ENCODE data around the gene SGMS1.
"Not testable (repeated sequence)": the region's sequence is repeated elsewhere in the genome, so short reads cannot be mapped to it uniquely, and the experiment has no call there.

The SGMS1 gene

DNA sequence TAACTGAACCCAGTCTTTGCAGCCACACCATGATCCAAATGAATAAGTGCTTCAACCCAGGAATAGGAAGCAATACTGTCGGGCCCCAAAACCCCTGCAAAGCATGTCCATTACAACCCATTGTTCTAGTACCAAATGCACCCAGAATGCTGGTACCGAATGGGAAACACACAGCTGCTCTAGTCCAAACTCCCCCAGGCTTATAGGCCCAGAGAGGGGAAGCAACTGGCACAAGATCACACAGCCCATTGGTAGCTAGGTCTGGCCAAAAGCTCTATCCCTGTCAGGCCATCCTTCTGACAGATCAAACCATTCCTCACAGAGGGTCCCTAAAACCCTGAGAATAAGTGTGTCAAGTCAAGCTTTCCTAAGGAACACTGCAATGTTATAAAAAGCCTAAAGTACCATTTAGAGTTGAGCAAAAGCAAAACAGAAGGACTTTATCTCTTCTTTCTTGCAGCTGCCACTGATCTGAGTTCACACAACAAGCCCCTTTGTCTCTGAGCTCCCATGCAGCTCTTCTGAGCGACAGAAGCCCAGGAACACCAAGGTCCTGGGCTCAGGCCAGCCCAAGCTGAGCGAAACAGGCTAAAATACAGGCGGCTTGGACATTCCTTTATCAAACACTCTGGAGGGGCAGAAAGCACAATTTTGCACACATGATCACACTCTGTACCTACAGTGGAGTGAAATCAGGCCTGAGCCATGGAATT, 116.7 kb downstream of the SGMS1 start:
- TF ChIP-seq, protein P1, sequence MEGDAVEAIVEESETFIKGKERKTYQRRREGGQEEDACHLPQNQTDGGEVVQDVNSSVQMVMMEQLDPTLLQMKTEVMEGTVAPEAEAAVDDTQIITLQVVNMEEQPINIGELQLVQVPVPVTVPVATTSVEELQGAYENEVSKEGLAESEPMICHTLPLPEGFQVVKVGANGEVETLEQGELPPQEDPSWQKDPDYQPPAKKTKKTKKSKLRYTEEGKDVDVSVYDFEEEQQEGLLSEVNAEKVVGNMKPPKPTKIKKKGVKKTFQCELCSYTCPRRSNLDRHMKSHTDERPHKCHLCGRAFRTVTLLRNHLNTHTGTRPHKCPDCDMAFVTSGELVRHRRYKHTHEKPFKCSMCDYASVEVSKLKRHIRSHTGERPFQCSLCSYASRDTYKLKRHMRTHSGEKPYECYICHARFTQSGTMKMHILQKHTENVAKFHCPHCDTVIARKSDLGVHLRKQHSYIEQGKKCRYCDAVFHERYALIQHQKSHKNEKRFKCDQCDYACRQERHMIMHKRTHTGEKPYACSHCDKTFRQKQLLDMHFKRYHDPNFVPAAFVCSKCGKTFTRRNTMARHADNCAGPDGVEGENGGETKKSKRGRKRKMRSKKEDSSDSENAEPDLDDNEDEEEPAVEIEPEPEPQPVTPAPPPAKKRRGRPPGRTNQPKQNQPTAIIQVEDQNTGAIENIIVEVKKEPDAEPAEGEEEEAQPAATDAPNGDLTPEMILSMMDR (conservative IDR thresholded peaks at IDR 0.05), result no peak
- H3K27ac ChIP-seq, result no peak overlapping the region

DNA sequence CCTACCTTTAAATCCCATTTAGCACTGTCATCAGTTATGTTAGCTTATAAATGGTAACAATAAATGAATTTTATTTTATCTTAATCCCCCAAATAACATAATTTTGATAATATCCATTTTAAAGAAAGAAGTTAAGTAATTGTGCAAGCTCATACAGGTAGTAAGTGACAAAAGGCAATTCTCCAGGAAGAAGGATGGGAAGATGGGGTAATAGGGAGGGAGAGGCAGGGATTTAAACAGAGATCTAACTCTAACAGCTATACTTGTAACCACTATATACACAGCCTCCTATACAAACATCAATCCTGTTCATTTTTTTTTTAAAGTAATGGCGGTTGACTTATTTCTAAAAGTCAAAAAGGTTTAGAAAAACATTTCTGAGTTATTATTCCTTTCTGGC, 119.4 kb downstream of the SGMS1 start:
- TF ChIP-seq, protein P1 (conservative IDR thresholded peaks at IDR 0.05), result no peak
- H3K27ac ChIP-seq, result no peak overlapping the region

DNA sequence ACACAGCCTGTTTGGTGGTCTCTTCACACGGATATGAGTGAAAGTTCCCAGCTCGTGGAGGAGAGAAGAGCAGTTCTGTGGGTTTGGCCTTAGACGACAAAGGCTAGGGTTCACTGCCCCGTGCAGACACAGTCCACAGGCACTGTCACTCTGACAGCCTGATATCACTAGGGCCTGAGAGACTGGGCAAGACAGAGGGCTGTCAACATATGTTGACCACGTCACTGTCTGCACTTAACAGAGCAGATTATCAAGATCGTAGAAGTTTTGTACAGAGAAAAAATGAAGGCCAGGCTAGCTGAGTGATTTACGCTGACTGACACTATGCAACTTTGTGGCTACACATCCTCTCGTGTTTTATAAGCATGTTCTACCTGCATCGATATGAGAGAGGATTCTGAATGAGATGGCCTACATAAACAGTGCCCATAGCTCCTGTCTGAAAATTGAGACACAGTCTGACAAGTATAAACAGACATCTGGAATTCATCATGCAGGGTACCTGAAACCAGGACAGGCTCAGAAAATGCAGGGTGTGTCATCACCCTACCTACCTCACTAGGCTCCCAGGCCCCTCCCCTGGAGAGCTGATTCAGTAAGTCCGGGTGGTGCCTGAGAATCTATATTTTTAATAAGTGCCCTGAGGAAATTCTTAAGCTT, 120.0 kb downstream of the SGMS1 start:
- TF ChIP-seq, protein P1 (conservative IDR thresholded peaks at IDR 0.05), result no peak
- no peak overlapping the region for H3K27ac ChIP-seq

DNA sequence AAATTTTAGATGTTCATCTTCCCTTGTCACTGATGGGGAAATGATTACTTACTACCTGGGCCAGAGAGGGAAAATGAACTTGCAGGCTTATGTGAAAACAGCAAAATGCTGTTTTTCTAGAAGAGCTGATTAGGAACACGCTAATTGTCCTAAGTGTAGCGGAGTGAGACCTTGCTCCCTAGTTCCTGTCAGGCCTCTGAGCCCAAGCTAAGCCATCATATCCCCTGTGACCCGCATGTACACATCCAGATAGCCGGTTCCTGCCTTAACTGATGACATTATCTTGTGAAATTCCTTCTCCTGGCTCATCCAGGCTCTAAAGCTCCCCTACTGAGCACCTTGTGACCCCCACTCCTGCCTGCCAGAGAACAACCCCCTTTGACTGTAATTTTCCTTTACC, 120.6 kb downstream of the SGMS1 start:
- not testable (repeated sequence) for H3K27ac ChIP-seq

DNA sequence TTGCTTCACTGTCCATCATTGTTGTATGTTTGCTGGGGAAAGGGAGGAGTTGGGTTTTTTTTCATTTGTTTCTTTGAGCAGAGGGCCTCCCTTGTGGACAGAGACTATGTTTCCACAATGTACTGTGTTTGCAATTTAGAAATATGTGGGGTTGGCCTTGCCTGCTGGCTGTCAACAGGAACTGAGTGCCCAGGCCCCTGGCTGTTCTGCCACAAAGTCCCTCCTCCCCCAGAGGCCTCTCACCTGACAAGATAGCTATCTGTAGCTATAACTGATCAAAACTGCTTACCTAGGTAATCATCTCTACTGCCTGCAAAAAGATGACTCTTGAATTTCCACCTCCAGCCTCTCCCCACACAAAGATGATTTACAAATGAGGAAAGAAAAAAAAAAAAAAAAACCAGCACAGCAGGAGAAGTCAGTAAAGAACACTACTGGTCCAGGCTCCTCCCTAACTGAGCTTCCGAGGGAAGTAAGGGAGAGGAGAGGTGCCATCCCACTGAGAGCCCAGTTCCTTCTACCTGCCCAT, 121.8 kb downstream of the SGMS1 start:
- TF ChIP-seq, protein P1 (conservative IDR thresholded peaks at IDR 0.05), result no peak
- H3K27ac ChIP-seq, result no peak overlapping the region

DNA sequence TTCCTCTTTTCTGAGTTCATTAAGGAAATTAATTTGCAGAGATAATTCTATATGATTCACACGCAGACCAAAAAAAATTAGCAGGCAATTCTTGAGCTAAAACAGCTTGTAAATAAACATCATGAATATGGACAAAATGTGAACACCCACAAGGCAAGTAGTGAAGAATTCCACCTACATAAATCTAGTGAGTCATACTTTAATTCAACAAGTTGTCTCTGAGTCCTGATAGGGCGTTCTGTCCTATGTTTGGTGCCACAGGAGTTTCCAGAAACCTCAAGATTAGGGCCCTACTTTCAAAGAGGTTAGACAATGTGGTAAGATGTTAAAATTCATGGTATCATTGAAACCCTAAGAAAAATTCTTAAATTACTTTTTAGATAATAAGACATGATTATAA, 122.3 kb downstream of the SGMS1 start:
- H3K27ac ChIP-seq, result no peak overlapping the region

DNA sequence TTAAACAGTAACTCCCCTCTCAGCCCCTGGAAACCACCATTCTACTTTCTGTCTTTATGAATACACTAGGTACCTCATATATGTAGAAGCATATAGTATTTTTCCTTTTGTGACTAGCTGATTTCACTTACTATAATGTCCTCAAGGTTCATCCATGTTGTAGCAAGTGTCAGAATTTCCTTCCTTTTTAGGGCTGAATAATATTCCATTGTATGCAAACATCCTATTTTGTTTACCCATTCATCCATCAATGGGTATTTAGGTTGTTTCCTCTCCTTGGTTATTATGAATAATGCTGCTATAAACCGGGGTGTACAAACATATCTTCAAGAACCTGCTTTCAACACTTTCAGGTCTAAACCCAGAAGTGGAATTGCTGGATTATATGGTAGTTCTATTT, 125.3 kb downstream of the SGMS1 start:
- TF ChIP-seq, protein P1 (conservative IDR thresholded peaks at IDR 0.05), result no peak
- no peak overlapping the region for H3K27ac ChIP-seq

More for the DNA sequence above, 122.3 kb downstream of the SGMS1 start:
- TF ChIP-seq, protein P1 (conservative IDR thresholded peaks at IDR 0.05), result no peak

DNA sequence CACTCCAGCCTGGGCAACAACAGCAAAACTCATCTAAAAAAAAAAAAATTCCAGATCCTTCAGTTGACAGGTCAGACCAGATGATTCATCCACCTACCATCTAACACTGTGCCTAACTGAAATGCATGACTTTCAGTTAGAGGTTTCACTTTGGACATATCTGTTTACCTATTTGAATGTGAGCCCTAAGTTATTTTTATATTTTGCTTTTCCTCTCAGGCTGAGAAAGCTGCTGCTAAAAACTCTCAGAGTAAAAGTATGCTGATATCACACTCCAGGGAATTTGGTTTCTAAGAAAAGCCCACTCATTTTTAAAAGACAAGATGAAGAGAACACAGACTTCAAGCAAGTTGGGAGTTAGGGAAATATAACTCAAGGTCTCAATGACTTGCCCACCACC, 126.0 kb downstream of the SGMS1 start:
- no peak overlapping the region for H3K27ac ChIP-seq
- TF ChIP-seq, protein P1 (conservative IDR thresholded peaks at IDR 0.05), result no peak
